ENCODE measurements around the gene SDCCAG8.

DNA sequence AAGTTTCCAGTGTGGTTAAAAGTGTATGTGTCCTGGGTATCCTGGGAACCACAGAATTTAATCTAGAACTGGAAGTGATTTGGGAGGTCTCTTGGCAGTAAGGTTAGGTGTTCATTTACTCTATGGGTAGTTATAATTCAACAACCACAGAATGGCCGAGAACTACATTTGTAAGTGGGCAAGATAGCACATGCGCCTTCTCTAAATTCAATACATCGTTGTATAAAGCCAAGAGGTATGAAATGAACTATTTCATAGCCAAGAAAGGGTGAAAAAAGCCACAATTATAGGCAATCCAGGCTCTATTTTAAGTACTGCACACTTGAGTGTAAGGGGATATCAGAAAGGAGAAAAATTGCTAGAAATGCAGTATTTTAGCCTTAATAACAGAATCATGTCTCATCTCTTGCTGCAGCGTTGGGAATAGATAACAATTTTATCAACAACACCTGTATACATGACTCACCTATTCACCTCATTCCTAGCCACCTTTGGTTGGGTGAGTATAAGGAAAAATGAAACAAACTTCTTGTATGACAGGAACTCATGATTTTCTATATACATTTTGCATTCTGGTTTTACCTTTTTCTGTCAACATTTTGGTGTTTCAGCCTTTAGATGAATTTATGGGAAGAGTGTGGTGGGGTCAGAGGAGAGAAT, 4.5 kb downstream of the SDCCAG8 start:
- TF ChIP-seq, protein P1, sequence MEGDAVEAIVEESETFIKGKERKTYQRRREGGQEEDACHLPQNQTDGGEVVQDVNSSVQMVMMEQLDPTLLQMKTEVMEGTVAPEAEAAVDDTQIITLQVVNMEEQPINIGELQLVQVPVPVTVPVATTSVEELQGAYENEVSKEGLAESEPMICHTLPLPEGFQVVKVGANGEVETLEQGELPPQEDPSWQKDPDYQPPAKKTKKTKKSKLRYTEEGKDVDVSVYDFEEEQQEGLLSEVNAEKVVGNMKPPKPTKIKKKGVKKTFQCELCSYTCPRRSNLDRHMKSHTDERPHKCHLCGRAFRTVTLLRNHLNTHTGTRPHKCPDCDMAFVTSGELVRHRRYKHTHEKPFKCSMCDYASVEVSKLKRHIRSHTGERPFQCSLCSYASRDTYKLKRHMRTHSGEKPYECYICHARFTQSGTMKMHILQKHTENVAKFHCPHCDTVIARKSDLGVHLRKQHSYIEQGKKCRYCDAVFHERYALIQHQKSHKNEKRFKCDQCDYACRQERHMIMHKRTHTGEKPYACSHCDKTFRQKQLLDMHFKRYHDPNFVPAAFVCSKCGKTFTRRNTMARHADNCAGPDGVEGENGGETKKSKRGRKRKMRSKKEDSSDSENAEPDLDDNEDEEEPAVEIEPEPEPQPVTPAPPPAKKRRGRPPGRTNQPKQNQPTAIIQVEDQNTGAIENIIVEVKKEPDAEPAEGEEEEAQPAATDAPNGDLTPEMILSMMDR (IDR thresholded peaks at IDR 0.05; ENCODE audit: low read depth, low read length) = no peak
- TF ChIP-seq POLR2A (IDR thresholded peaks at IDR 0.05; ENCODE audit: extremely low read depth, insufficient read length) = no peak
- TF ChIP-seq, protein P2, sequence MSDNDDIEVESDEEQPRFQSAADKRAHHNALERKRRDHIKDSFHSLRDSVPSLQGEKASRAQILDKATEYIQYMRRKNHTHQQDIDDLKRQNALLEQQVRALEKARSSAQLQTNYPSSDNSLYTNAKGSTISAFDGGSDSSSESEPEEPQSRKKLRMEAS (IDR thresholded peaks at IDR 0.05; ENCODE audit: low read depth, low read length) = no peak
